Measurements from ENCODE around the gene HIGD1B. TPM values are rescaled to one million over a fixed set of nuclear protein-coding genes. Genes with fewer than 3 reads are reported as not detected.

Gene HIGD1B
- total and polyA plus RNA-seq, 9 of the 15 experiments (the other 6 are each of a cell fraction or from before 2014, with no cell fraction given), result not detected

GRCh38 chr17:44878627-44879221 lies 31.0 kb downstream of the HIGD1B start (continued):
- no peak for TF ChIP-seq E2F8 (IDR thresholded peaks at IDR 0.05; ENCODE audit: low read depth, partially characterized antibody)
- no peak for TF ChIP-seq HDAC8 (tag; IDR thresholded peaks at IDR 0.05)
- peak in 1 of 2 experiments; percentile 52; a peak in 3 of 4 replicates for TF ChIP-seq RAD21 (CRISPR knock-in tag; conservative IDR thresholded peaks at IDR 0.05 in 1 of 2, IDR thresholded peaks at IDR 0.05 in 1 of 2)
- no peak for TF ChIP-seq GABPB2 (CRISPR knock-in tag; conservative IDR thresholded peaks at IDR 0.05)
- no peak for TF ChIP-seq CREM (IDR thresholded peaks at IDR 0.05; ENCODE audit: low read depth)
- 0 out of 2 replicates have a peak, but pooled peaks have one; percentile 32 for TF ChIP-seq SMC3 (conservative IDR thresholded peaks at IDR 0.05; ENCODE audit: insufficient read depth, low read depth, low read length)
- TF ChIP-seq ZNF609 (CRISPR knock-in tag; IDR thresholded peaks at IDR 0.05; ENCODE audit: borderline replicate concordance), result no peak
- no peak for TF ChIP-seq DIDO1 (tag; IDR thresholded peaks at IDR 0.05; ENCODE audit: low read depth)
- TF ChIP-seq ZBTB8A (IDR thresholded peaks at IDR 0.05; ENCODE audit: partially characterized antibody), result no peak
- peak; percentile 31; the same call in 1 of the 2 replicates for TF ChIP-seq REST (IDR thresholded peaks at IDR 0.05; ENCODE audit: borderline replicate concordance)
- TF ChIP-seq REST (CRISPR knock-in tag; IDR thresholded peaks at IDR 0.05; ENCODE audit: low read depth), result no peak

Data from K562 (cell line).